GM18870 (cell line): Measurements from ENCODE around the gene SMAD4.

ENCODE experiments used
- ATAC-seq: cut with Tn5 transposase; IDR thresholded peaks from one replicate; pipeline ENCODE4 v1.9.1; 2021; ENCODE audit warnings: moderate library complexity; ENCODE audit not compliant: unreplicated experiment

SMAD4 gene

DNA sequence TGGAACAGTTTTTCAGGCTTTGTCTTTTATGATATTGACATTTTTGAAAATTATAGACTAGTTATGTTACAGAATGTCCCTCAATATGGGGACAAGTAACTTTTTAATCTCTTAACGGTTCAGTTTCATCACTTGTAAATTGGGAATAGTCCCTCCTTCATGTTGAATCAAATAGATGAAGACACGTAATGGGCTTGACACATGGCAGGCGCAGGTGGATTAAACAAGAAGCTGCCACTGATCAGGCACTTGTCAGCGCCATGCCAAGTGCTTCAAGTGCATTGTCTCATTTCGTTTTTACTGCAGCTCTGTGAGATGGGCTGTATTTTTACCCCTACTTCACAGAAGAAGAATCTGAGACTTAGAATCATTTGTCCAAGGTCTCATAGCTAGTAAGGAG is 9.5 kb upstream of the SMAD4 start:
- ATAC-seq: no peak

DNA sequence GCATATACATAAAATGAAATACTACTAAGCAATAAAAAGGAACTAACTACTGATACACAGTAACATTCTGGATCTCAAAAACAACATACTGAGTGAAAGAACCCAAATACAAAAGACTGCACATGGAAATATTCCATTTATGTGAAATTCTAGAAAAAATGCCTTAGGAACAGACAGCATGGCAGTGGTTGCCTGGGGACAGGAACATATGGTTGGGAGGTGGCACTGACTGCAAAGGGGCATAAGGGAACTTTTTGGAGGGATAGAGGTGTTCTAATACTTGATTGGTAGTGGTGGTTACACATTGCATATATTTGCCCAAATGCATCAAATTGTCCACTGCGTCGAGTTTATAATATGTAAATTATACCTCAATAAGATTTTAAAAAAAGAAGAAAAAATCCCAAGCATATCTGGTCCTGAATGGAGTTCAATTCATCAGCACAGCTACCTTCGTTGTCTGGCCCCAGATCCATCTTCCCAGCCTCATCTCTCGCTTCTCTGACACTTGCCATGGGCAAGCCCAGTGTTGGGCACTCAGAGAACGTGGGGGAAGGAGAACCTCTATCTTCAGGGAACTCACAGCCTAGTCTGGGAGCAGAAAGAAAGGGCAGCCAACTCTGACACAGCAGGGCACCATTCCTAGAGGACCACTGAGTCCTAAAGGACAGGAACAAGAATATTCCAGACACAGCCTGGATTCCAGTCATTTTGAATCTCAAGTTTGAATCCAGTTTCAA is 8.6 kb upstream of the SMAD4 start:
- no peak for ATAC-seq

DNA sequence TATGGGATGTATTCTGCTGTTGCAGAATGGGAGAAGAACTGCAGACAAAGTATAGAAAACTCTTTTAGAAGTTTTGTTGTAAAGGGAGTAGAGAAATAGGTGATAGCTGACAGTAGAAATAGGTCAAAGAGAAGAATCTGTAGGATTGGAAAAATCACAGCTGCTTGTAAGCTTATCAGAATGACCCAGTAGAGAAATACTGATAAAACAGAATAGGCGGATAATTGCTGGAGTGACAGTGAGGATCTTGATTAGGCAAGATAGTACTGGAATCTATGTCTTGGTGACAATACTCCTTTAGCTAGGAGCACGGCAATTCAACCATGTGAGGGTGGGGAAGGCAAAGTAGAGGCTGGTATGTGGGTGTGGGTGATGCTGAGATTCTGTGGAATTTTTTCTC is 4.5 kb upstream of the SMAD4 start:
- ATAC-seq: no peak

DNA sequence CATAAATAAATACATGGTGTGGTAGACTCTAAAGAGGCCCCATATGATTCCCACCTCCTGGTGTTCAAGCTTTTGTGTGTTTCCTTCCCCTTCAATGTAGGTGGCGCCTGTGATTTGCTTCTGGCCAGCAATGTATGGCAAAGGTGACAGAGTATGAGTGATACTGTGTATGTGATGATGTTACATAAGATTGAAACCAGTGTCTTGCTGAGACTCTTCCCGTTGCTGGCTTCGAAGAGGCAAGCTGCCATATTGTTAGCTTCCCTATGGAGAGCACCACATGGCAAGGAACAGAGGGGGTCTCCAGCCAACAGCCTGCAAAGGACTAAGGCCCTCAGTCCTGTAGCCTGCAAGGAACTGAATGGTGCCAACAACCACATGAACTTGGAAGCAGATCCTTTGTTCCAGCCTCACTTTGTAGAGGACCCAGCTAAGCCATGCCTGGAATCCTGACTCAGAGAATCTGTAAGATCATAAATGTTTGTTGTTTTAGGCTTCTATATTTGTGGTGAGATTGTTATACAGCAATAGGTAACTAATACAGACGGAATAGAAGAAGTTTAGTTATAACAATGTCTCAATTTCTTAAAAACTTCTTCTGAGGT is 1.7 kb upstream of the SMAD4 start:
- ATAC-seq: no peak

DNA sequence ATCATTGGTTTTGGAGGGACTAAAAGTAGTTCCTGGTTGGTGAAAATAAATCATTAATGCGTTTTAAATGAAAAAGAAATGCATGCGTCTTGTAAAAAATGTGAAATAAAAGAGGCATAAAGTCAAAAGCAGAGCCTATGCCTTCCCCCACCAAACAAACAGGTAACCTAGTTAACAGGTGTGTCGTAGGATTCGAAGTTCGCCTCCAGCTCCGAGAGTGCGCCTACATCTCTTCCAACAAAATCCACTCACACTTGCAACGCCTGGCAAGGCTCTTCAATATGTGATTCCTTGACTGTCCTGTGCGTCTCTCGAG is 677 bp upstream of the SMAD4 start:
- ATAC-seq: no peak

DNA sequence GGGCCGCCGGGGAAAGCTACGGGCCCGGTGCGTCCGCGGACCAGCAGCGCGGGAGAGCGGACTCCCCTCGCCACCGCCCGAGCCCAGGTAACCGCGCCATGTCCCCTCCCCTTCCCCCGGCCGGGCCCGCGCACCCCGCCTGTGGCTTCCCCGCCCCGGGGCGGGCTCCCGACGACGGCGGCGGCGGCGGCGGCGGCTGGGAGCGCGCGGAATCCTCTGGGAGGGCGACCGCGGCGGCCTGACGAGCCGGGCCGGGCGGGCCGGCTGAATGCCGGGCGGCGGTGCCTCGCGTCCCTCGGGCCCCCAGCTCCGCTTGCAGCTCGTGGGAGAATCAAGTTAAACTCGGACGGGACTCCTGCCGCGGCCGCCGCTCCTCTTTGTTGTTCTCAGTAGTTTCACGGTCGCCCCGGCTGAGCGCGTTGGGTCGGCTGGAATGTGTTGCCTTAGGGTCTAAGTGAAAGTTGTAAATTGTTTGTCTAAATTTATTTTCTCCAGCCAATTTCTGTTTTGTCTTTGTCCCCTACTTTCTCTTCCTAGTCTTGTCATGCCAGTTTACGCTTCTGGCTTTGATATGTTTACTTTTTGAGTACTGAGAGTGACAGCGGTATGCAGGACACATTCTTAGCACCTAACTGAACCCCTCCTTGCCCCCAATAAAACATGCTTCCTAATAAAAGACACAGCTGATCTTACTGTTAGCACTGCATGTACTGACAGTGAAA is 685 bp downstream of the SMAD4 start:
- ATAC-seq: peak; percentile 21

DNA sequence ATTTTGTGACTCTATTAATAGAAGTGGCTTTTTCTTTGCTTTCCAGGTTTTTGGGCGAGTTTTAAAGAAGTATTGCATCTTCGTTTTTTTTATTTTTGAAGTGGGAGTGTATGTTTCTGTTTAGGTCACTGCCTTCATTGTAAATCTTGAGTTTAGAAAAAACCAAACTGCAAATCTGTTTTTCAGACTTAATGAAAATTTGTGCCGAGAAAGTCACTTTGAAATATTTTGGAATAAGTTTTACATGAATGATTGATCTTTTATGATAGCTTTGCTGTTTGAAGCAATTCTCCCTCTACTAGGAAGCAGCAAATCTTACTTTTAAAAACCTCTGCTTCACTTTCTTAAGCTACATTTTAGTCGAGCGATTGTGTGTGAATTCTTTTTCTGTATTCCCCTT is 2.2 kb downstream of the SMAD4 start:
- no peak for ATAC-seq

DNA sequence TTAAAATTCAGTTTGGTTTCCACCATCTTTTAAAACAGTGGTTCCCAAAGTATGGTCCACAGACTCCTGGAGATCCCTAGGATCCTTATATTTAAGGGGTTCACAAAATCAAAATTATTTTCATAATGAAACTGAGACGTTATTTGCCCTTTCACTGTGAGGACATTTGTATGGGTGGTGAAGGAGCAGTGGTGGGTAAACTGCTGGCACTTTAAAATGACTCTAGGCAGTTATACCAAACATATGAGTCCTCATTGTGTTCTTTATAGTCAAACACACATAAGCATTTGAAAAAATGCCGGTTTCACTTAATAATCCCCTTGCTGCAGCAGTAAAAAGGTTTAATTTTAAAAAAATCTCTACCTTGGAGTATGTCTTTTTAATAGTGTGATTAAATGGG is 7.2 kb downstream of the SMAD4 start:
- ATAC-seq: no peak

DNA sequence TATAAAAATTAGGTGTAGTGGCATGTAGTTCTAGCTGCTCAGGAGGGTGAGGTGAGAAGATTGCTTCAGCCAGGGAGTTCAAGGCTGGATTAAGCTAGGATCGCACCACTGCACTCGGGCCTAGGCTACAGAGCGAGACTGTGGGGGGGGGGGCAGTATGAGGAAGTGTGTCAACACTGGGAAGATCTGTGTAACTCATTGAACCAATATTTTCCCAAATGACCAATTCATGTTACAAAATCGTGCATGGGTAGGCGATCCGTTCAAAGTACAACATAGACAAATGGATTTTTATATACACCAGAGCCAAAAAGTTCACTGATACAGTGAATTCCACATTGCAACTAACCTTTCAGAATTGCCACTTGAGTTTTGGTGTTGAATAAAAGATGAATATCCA is 8.1 kb downstream of the SMAD4 start:
- no peak for ATAC-seq

DNA sequence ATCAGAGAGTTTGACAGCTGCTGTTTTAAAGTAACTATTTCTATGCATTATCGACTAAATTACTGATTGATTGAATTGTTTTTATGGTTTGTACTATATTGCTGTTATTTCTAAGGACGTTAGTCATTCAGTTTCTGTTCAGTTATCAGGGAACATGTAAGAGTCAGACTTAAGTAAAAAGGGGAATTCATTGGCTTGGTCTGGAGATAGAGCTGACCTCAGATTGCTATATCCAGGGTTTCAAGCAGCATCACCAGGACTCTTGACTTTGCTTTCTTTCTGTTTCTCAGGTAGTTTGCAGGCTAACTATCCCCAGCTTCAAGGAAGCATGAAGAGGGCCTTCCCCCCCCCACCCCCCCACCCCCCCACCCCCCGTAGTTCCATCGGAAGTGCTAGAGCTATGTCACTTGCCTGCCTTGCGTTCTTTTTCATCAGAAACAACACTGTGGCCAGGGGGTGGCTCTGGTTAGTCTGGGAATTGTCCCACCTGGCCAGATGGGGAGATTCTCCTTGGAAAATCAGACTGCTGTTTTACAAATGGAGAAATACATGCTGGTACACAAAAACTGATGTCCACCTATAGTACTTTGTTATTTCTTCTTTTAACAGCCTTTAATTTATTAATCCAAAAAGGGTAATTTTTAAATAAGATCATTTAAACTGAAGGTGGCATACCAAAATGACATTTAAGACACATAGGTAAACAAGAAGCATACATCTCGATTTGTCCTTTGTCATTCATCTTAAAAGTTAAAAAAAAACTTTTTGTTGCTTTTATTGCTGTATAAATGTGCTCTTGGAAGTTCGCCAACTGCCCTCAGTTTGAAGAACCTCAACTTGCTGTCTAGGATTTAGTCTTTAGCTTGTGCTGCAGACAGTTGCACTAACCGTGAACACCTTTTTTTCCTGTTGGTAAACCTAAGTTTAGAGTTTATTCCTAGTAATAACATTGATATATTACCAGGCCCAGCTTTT is 9.4 kb downstream of the SMAD4 start:
- ATAC-seq: peak; percentile 67

DNA sequence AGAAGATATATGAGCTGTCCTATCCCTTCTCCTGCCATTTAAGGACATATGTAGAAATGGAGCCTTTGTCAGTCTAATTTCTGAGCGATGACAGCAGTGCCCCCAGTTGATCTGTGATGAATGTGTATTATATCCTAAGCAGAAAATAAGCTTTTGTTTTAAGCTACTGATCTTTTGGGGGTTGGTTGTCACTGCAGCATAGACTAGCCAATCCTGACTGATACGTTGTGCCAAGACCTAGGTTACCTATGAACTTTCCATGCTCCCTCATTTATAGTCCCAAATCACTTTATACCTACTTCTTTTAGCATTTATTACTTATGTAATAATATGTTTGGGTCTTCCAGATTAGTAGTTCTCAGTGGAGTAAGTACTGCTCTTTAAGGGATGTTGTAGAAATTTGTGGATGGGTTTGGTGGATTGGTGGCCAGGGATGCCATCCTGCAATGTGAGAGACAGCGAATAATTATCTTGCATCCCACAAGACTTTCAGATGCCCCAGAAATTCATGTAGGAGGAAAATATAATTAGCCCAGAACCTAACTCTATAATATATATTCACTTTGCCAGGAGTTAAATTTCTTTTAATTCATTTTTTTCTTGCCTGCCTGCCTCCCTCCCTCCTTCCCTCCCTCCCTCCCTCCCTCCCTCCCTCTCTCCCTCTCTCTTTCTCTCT is 11.8 kb downstream of the SMAD4 start:
- ATAC-seq: no peak

DNA sequence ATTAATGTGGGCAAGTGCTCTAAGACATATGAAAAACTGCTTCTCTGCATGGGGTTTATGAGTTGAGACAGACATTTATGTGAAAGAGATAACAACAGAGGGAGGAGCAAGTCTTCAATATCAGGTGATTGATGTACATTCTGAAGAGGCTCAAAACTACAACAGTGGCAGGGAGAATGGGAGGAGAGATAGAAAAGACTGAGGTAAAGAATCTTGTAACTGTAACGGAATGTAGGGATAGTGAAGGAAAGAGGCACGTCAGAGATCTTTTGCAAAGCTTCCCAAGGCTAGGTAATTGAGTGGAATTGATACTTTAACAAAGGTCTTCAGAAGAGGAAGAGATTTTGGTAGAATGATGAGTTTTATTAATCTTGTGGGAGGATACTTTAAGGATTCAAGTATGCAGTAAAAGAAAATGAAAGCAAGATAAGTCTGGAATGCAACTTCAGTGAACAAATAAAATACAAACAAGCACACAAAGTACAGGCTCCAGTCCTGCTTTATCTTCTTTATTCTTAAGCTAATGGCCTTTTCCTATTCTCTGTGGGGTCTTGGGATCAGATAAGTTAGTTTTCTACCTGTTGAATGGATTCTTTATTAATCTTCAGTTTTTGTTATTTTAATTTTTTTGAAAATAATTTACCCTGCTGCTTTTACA is 15.0 kb downstream of the SMAD4 start:
- ATAC-seq: no peak

DNA sequence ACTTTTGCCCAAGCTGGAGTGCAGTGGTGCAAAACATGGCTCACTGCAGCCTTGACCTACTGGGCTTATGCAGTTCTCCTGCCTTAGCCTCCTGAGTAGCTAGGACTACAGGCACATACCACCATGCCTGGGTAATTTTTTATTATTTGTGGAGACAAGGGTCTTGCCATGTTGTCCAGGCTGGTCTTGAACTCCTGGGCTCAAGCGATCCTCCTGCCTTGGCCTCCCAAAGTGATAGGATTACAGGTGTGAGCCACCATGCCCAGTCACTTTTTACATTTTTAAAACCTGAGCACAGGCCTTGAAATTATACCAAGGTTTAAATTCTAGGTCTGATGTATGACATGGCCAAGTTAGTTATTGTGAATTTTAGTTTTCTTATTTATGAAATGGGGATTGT is 18.2 kb downstream of the SMAD4 start:
- ATAC-seq: no peak

DNA sequence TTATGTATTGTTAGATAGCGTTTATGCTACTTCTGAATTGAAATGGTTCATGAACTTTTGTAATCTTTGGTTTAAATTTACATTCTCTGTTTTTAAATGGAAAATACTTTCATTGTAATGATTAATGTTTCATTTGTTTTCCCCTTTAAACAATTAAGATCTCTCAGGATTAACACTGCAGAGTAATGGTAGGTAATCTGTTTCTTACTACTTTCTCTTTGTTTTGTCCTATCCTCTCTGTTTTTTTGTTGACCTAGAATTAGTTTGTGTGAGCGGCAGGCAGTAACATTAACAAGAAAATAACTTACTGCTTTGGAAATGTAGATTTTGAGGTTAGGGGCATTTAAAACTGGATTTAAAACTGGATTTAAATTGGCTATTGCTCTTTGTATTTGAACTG is 19.1 kb downstream of the SMAD4 start:
- ATAC-seq: no peak

DNA sequence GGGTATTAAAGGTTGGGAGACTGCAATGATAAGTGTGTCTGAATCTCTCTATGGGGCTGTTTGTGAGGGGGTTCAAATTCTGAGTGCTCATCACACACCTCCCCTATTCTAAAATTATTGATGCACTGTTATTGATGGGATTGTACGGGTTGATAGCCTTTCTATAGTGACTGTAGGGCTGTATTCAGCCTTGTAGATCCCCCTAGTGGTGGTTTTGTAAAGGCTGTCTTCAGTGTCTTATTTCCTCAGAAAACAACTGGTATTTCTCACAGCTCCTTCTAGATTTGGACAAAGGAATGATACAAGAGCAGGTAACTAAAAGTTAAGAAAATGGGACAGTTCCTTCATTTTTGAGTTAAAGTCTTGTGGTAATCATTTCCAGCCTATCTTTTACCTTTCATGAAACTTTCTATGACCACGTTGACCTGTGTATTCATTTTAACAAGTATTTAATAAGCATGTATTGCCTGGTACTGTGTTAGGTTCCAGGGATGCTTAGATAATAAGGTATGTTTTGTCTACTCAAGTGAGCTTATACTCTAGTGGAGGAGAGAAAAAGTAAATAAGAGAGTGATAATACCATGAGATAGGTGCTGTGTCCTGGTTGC is 21.2 kb downstream of the SMAD4 start:
- ATAC-seq: peak; percentile 69

DNA sequence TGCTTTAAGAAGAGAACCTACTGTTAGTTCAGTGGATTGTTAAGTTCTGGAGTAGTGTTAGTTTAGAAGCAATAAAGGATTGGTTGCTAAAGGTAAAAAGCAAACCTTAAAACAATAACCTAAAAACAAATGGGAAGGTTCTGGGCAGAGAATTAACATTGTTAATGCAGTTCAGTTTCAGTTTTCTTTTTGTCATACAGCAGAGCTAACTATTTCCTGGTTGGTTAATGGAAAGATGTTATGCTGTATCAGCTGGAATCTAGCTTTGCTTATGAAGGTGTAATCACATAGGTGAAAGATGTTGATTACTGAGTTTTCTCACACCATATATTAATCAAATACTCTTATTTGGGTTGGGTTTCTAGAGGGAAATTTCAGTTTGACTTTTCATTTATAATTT is 23.8 kb downstream of the SMAD4 start:
- ATAC-seq: peak; percentile 75

DNA sequence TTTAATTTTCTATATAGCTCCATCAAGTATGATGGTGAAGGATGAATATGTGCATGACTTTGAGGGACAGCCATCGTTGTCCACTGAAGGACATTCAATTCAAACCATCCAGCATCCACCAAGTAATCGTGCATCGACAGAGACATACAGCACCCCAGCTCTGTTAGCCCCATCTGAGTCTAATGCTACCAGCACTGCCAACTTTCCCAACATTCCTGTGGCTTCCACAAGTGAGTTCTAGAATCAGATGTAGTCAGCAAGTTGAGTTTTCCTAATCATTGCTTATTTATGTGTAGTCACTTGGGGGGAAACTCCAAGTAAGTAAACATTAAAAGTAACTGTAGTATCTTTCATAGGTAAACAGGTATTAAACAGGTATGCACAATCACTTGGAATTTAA is 24.8 kb downstream of the SMAD4 start:
- ATAC-seq: no peak

DNA sequence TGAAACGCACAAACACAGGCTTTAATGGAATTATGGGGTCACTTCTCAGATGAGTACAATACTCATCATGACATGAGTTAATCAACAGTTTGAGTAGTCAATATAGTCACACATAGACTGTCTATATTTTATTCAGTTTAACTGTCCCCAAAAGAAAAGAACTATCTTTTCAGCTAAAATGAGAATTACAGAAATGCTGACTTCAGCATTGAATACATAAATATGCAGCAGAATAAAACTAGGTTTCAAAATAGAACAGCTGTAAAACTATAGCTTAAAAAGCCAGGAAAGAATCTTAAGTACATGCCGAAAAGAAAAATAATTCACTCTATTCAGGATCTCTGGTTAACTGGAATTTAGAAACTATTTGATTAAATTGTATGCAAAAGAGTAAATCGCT is 30.0 kb downstream of the SMAD4 start:
- ATAC-seq: no peak

DNA sequence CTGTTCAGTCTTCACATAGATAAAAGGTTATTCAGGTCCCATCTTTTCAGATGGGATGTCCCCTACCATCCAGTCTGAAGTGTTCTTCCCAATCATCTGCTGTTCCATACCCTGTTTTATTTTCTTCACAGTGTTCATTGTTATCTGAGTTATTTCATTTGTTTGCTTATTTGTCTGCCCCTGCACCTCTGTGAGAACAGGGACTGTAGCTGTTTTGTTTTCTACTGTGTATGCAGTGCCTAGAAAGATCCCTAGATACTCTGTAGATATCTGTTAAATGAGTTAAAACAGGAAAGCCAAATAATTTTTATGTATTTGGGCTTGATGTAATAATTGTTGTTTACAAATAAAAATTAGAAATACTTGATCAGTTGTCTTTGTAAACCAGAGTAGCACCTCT is 34.2 kb downstream of the SMAD4 start:
- ATAC-seq: no peak

DNA sequence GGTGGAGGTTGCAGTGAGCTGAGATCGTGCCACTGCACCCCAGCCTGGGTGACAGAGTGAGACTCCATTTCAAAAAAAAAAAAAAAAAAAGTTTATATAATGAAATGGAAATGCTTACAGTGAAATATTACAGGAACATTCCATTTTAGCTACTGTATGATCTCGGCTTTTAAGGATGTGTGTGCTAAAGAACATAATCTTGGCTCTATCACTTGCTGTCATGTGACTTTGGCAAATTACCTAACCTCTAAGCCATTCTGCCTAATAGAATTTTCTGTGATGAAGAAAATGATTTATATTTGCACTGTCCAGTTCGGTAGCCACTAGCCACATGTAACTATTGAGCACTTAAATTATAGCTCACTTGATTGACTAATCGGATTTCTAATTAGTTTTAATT is 36.3 kb downstream of the SMAD4 start:
- no peak for ATAC-seq
